ENCODE results near the gene LRRC2.
"Not testable (repeated sequence)": the region's sequence is repeated elsewhere in the genome, so short reads cannot be mapped to it uniquely, and the experiment has no call there.

LRRC2 gene

DNA sequence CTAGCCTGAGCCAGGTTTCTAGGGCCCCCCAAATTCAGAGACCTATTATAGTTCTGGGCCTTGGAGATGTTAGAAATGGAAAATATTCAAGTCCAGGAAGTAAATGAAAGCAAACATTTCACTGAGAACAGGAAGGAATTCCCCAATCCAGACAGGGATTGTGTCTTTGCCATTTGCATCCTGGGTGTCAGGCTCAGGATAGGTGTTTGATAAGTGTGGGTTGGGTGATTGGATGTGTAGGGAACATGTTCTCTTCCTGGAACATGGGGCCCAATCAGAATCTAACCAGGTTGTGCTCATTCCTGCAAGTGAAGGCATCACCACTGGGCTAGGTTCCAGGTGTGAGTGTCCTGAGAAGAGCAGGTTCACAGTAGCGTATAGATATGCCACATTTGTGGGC lies 14.6 kb upstream of the LRRC2 start:
- DNase-seq = no peak

DNA sequence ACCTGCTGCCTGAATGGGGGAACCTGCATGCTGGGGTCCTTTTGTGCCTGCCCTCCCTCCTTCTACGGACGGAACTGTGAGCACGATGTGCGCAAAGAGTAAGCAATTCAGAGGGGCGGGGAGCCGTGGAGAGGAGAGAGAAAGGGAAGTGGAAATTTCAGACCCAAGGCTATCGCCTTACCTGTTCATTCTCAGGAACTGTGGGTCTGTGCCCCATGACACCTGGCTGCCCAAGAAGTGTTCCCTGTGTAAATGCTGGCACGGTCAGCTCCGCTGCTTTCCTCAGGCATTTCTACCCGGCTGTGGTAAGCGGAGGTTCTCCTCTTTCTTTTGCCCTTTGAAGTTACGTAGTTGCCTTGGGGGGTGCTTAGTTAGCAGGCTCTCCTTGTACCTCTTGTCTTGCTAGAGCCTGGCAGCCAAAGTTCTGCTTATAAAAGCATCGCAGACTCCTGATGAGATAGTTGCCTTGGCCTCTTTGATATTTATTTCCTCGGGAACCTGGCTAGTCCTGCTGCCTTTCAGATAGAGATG lies 13.7 kb upstream of the LRRC2 start:
- DNase-seq = no peak

DNA sequence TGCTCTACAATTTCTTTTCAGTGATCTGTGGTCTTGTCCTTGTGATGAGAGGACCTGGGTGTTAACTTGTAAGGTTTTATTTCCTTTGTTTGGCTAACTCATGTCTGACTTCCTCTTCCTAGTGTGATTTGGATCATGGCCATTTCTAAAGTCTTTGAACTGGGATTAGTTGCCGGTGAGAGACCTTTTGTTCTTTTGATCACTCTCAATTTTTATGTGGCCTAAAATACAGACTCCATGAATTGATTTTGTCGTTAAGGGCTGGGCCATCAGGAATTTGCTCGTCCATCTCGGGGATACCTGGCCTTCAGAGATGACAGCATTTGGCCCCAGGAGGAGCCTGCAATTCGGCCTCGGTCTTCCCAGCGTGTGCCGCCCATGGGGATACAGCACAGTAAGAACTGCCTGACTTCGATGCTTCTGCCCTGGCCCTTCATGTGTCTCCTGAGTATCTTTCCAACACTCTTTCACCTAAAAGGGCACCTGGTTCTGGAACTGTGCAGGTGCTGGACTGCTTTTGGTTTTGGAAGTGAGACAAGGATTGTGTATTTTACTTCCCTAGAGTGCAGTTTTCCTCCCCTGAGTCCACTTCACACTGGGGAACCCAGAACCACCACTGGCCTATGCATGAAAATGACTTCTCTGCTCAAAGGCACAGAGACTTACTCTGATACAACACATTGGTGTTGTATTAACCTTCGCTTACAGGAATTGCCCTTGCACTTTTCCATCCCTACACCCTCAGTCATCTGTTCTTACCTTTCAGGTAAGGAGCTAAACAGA lies 13.1 kb upstream of the LRRC2 start:
- DNase-seq = no peak

DNA sequence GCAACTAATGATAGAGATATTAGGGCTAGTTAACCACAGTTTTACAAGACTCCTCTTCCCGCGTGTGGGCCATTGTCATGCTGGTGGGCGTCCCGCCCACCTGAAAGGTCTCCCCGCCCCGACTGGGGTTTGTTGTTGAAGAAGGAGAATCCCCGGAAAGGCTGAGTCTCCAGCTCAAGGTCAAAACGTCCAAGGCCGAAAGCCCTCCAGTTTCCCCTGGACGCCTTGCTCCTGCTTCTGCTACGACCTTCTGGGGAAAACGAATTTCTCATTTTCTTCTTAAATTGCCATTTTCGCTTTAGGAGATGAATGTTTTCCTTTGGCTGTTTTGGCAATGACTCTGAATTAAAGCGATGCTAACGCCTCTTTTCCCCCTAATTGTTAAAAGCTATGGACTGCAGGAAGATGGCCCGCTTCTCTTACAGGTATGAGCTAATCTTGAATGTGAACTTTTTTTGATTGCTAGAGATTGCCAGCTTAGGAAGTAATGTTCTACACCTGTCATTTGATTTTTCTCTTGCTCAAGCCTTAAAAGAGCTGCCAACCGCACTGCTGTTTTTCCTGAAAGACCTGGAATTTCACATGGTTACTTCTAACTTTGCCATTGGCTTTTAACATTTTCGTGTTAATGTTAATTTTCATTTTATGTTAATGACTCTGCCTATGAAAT lies 11.6 kb upstream of the LRRC2 start:
- not testable (repeated sequence) for DNase-seq

DNA sequence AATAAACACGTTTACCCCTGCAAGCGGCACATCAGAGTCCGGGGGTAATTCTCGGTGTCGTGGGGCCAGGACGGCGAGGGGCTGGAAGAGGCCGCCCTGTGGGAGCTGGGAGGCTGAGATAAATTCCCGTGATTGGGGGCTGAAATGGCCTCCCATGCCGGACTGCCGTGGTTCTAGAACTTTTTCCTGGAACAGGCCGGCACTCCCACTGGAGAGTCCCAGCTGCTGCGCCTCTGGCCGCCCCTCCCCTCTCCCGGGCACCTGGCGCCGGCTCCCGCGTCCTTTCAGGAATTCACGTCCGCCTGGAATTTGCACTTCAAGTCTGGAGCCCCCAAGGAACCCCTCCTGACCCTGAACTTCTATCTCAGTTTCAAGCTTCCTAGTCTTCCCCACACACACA lies 10.8 kb upstream of the LRRC2 start:
- DNase-seq = no peak

DNA sequence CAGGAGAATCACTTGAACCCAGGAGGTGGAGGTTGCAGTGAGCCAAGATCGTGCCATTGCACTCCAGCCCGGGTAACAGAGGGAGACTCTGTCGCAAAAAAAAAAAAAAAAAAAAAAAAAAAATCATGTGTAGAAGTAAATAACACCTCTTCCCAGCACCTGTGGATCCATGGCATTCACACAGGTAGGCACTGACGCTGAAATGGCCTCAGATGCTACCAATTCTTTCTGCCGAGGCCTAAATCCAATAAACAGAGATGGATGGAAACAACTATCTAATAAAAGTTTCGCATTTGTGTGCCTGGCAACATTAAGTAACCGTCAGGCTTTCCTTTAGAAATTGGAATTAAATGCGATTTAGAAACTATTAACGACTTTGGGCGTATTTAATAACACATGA lies 10.3 kb upstream of the LRRC2 start:
- DNase-seq = no peak

DNA sequence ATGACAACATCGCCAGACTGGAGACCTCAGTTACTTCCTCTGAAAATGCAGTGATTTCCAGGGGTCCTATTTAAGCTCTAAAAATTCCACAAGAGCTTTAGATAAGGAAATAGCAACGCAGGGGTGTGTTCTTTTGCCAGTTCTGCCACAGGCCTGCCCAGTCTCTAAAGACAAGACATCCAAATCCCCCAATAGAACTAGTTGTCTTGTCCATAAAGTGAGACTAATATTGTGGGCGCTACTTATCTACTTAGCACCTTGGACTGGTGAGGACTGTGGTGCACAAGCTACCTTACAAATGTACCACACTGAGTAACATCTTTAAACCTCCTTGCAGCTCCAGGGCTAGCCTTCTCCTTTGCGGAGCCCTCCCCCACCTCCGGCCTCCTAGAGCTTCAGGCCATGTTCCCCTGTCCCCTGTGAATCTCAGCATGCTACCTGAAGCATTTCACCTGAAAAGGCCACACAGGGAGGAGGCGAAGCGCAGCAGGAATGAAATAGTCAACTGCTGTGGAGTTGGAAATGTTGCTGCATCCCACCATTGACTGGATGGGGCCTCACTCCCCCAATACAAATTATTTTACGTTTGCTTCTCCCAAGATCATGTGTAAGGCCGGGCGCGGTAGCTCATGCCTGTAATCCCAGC lies 9.6 kb upstream of the LRRC2 start:
- DNase-seq = no peak

DNA sequence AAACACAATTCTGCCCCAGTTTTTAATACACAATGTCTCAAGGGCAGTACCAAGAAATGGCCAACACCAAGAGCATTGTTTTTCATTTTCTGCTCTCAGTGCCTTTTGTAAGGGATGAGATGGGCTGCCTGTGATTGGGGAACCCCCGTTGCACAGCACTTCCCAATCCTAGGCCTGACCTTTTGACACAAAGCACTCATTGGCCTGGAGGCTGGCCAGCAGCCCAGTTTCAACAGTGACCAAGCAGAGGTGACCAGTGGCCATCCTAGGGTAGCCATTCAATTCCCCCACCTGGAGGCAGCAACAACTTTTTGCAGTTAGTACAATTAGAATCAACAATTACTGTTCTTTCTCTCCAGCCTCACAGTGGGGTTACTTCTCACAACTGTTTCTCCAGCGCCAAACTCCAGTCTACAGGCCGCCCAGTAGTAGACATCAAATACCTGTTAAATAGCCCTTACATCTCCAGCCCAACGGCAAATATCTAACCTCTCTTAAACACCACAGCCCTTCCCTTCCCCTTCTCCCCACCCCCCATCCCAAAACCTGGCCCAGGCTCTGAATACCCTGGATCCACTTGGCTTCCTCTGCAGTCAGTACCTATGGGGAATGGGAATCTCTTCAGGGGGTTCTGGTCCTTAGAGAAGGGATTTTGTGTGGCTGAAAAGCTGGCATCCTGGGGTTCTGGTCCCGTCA lies 8.9 kb upstream of the LRRC2 start:
- no peak for DNase-seq

DNA sequence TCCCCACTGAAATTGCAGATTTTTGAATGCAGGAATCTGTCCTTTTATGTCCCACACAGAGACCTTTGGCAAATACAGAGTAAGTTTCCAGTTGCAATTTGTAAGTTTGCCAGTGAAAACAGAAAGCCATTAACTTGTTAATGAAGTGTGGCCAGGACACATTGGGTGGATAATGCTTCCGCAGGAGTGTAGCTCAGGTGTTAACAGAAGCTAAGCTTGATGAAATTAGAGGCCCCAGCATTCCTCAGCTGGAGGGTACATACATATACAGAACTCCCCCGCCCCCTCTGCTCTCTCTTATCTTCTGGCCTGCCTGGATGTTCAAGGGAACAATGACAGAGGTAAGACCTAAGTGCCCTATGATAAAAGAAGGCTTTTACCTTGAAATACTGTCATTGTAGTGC lies 8.1 kb upstream of the LRRC2 start:
- no peak for DNase-seq

DNA sequence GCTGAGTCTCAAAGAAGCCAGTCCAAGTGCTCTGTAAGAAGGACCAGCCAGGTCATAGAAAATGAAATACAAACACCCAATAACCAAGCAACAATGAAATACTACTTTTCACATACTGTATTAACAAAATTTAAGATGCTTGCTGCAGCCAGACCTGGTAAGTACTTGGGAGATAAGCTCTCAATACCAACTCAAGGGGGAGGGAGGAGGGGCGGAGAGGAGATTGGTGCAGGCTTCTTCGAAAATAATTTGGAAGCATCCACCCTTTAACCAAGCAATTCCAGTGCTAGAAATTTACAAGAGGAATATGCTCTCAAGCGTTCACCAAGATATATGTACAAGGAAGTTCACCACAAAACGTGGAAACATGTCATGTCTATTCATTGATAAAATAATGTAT lies 7.6 kb upstream of the LRRC2 start:
- DNase-seq = no peak

DNA sequence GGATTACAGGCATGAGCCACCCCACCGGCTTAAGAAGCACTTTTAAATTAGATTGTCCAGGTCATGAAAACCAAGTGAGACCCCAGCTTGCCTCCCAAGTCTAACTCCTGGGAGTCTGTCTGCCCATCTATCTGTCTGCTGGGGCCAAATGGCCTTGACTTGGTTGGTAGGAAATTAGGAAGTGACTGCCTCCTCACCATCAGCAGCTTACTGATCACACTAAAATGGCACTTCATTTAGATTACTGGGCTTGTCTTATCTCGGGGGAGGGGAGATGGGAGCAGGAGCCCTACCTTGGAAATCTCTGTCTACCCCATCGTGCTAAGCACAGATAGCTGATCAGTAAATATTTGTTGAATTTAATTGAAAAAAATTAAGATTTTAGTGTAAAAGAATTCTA lies 5.6 kb upstream of the LRRC2 start:
- no peak for DNase-seq

DNA sequence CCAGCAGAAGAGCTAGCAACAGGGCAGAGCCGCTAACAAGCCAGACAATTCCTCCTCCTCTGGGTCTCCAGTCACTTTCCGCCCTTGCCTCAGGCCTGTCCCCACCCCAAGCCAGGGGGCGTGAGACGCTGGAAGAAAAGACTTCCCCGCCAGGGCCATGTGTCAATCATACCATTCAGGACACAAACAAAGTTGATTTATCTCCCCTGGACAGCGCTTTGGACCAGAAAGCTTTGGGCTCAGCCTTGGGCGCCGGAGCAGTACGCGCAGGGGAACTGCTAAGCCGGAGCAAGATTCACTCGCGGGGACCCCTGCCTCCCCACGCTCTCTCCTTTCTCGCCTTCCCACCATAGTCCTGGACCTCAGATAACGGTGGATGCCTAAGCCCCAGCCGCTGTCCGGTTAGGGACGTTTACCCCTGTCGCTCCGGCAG lies 479 bp downstream of the LRRC2 start:
- DNase-seq = no peak

DNA sequence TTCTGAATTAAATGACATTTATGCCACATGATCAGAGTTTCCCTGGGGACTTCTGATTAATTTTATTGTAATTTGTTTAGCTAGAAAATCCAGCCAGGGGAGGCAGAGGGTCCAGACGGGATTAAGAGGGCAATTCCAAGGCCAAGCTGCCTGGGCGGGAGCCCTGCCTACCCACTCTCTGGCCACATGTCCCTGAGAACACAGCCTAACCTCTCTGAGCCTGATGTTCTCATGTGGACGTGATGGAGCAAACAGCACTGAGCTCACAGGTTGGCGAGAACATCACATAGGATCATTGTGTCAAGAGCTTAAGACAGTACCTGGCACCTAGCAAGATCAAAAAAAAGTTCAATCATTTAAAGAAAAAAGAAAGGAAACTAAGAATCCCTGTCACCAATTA lies 1.0 kb downstream of the LRRC2 start:
- no peak for DNase-seq

DNA sequence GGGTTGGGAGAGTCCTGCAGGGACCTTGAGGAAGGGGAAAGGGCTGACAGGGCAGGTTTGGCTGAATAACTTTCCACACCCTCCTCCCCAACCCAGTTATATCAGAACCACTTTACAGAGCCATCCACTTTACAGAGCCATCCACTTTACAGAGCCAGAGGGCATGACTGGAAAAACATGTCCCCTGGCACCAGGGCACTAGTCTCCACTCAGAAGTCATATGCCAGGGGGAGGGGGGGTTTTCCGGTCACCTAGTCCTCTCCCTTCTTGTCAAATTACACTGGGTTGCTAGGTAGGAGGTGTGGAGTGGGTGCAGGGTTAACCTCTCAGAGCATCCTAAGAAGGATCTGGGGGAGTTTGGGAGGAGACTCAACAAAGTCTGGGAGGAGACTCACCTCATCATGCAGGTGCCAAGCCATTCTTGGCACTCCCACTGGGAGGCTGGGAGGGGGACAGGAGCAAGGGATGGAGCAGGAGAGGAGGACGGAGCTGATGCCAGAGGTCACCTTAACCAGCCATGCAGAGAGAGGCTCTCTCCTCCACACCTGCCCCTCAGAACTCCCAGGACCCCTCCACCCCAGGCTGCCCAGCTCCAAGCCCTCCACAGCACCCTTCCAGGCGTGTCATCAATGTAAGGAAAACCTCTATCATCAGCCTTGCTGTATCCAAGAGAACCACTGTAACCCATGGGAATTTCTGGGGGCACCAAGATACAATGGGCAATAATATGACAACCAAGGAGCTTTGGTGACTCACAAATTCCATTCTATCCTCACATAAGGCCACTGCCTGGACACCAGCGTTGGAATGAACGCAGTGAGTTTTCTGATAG lies 1.7 kb downstream of the LRRC2 start:
- DNase-seq = no peak

DNA sequence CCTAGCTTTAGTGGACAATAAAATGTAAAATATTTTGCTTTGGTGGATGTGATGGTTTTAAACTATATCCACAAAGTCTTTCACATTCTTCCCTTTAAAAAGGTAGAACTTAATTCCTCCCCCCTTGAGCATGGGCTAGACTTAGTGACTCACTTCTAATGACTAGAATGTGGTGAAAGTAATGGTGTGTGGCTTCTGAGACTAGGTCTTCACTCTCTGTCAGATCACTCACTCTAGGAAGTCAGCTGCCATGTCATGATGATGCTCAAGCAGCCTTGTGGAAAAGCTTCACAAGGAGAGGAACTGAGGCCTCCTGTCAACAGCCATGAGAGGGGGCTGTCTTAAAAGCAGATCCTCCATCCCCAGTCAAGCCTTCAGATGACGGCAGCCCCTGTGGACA lies 4.2 kb downstream of the LRRC2 start:
- DNase-seq = no peak

DNA sequence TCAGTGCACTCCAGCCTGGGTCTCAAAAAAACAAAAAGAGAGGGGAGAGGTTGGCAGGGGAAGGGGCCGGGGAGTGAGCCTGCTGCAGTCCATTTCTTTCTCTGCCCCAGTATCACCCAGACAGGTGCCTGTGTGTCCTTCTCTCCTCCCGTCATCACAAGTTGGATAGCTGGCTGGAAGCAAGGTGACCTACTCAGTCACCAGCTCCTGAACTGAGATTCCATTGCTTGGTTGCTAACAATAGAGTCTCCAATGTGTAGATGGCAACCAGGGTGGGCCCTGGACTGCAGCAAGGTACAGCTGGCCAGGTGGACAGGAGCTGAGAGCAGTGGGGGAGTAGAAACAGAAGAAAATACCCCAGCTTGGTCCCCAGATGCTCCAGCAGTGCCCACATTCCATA lies 4.6 kb downstream of the LRRC2 start:
- no peak for DNase-seq

DNA sequence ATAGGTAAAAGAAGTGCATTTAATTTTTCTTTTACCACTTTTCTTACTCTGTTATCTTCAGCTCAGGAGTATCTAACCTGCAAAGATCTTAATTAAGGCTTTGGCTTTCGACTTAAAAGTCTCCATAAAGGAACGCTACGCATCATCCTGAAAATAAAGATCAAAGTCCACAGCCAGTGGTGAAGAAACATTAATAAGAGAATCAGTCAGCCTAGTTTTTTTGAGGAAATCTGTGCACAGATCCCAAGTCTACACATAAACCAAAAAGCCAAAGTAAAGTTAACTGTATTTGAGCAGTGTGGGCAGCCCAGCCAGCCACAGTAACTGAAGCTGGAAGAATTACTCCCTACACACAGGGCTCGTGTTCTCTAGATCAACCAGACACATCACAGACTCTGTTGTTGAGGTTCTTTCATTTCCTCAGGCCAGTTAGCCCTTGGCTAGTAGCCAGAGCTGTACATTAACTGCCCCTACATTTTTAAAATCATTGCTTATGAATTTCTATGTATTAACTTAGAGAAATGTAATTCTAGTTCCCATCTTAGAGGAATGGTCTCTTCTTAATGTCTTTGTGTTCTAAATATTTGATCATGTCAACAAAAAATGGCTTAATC lies 6.9 kb downstream of the LRRC2 start:
- DNase-seq = no peak

DNA sequence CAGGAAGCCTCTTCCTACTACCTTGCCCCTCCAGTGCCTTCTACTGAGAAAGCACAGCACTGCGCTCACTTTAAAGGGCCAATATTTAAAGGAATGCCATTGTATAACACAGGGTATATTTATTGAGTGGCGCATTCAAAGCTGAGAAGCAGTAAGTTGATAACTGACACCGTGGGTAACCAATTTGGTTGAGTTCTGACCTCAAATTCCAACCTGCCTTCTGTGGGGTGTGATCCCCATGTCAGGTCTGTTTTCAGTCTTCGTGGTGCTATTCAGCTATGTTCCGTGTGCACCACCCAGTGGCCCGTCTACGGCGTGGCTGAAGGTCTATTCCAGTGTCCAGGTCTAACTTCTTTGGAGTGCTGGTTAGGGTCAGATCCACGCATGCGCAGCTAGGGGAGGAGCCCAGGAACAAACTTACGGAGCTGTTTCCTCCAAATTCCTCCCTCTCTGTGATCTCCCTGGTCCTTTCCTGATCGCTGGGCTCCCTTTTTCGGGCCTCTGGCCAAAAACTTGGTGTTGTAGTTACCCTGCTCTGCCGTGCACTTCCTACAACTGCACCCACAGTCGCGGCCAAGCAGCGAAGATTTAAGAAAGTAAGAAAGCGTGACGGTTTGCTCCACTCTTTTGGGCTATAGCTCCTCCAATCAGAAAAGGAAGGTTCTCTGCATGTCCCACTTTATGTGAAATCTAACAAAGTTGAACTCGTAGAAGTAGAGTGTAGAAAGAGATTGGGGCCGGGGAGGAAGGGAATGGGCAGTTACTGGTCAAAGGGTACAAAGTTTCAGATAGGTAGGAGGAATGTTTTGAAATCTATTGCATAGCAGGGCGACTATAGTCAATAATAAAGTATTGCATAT lies 7.7 kb downstream of the LRRC2 start:
- DNase-seq = no peak

DNA sequence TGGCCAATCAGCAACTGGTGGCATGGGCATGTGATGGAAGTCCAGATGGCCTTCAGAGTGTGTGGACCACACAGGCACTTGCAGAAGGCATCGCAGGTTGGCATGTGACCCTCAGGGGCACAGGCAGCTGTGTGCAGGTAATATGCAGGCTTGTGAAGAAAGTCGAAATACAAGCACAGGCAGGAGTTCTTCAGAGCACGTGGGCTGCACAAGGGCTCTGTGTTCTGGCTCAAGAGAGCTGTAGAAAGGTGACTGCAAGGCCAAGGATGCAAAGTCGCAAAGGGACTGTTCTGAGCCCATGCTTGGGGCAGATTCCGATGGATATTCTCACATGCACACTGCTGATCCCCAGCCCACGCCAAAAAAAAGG lies 8.3 kb downstream of the LRRC2 start:
- DNase-seq = no peak

DNA sequence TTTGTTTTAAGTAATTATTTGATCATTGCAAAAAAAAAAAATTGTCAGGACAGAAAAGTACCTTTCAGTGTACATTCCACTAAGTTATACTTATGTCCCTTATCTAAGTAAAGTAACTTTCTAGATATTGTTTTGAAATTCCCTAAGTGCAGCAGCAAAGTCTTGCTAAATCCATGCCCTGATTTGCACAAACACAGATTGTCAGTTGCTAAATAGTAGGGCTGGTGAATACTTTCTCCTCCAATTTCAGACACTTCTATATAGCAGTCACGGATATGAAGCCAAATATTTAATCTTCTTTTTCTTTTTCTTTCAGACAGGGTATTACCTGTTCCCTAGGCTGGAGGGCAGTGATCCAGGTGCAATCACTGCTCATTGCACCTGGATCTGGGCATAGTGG lies 12.9 kb downstream of the LRRC2 start:
- no peak for DNase-seq

DNA sequence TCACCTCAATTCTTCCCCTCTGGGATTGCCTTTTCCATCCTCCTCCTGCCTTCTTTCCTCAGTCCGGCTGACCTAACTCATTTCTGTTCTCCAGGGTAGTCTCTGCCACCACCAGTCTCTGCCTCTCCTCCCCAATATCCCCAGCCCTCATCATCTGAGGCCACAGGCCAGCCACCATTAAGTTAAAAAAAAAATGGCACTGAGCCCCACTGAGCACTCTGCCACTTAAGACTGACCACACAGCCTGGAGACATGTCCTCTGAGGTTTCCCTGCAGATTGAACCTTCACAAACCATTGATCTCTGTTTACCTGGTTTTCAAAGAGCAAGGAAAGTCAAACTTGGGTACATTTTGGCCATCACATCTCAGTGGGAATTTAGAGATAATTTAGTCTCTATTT lies 13.6 kb downstream of the LRRC2 start:
- DNase-seq = no peak

Data from cerebellar nuclear complex (tissue), 1 donor.